Activated B cell treated with CpG ODN at 0.5 μM for 24 hours (primary cell): ENCODE data around the gene COLEC11. TPM values are rescaled to one million over a fixed set of nuclear protein-coding genes. Genes with fewer than 3 reads are reported as not detected.

ENCODE experiments used
- ATAC-seq: fragments of 200-7000 bp; cut with Tn5 transposase; one replicate; pipeline ENCODE4 v1.10.0; 2021; ENCODE audit warnings: low read depth, mild to moderate bottlenecking, moderate library complexity
- CTCF ChIA-PET: fragments of 350-600 bp; sonication (Branson Sonifier 250); formaldehyde crosslinking; loops from one replicate; lab custom pipeline; 2021; ENCODE audit warnings: antibody characterized with exemption; lab: Charles Lee
- POLR2A ChIA-PET: fragments of 350-600 bp; sonication (Branson Sonifier 250); formaldehyde crosslinking; loops from one replicate; lab custom pipeline; 2021; ENCODE audit warnings: antibody characterized with exemption; lab: Charles Lee
- DNase-seq: peaks from one replicate; pipeline ENCODE4 v3.0.0; 2022
- H3K27ac Mint-ChIP-seq: one replicate; pipeline ENCODE4 v1.8.0; 2020; ENCODE audit warnings: mixed read lengths
- H3K27me3 Mint-ChIP-seq: one replicate; pipeline ENCODE4 v1.8.0; 2021; ENCODE audit warnings: mixed read lengths
- H3K36me3 Mint-ChIP-seq: one replicate; pipeline ENCODE4 v1.8.0; 2021; ENCODE audit warnings: low read depth, mixed read lengths
- H3K4me1 Mint-ChIP-seq: one replicate; pipeline ENCODE4 v1.8.0; 2021; ENCODE audit warnings: mixed read lengths
- H3K4me3 Mint-ChIP-seq: one replicate; pipeline ENCODE4 v1.8.0; 2020; ENCODE audit warnings: mild to moderate bottlenecking, mixed read lengths
- H3K9me3 Mint-ChIP-seq: one replicate; pipeline ENCODE4 v1.8.0; 2020; ENCODE audit warnings: mixed read lengths
- intact Hi-C: fragments of 100-400 bp; cut with micrococcal nuclease; formaldehyde crosslinking; loops from one replicate; pipeline ENCODE4 v1.15.1; 2024
- total RNA-seq: library from RNA; stranded (reverse); gene quantifications from 2 replicates; pipeline ENCODE4 v1.2.3, GENCODE V29; 2022
- TF ChIP-seq, protein P1 (sequence below): fragments of 200-600 bp; IDR thresholded peaks from one replicate; pipeline ENCODE4 v1.8.0; 2022; ENCODE audit warnings: antibody characterized with exemption, mild to moderate bottlenecking

The COLEC11 gene
- total RNA-seq, 1 donor from 2014 or later = not detected

DNA sequence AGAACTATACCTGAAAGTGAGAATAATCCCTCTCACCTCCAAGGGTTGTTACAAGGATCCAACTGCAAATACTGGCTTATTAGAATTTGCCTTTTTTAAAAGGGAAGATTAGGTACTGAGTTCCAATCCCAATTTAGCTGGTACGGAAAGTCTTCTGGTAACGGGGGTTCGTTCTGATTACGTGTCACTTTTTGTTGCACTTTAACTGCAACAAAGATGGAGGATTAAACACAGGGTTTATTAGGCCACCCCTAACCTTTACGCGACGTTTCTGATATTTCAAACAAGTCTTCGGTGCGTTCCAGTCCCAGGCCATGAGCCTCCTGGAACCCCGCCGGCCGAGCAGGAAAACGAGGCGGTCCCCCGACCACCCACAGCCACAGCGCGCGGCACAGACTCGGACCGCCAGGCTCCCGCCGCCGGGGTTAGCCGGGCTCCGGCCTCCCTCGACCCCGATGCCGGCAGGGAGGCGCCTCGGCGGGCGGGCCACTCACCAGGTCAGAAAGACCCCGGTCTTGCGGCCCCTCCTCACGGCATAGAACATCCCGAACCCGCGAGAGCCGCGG lies 37.2 kb upstream of the COLEC11 start:
- H3K27me3 Mint-ChIP-seq = no peaks in the 10 kb centered on the region
- peaks cover 64% of the 10 kb centered on the region for H3K36me3 Mint-ChIP-seq
- ATAC-seq (peak; percentile 12), DNase-seq (no peak)
- intact Hi-C loops = loop anchor here (1.0 kb wide), 5 partner anchors 18 to 180 kb away; partner anchors contain the start of genes ADI1, EIPR1 and RPS7
- TF ChIP-seq, protein P1, sequence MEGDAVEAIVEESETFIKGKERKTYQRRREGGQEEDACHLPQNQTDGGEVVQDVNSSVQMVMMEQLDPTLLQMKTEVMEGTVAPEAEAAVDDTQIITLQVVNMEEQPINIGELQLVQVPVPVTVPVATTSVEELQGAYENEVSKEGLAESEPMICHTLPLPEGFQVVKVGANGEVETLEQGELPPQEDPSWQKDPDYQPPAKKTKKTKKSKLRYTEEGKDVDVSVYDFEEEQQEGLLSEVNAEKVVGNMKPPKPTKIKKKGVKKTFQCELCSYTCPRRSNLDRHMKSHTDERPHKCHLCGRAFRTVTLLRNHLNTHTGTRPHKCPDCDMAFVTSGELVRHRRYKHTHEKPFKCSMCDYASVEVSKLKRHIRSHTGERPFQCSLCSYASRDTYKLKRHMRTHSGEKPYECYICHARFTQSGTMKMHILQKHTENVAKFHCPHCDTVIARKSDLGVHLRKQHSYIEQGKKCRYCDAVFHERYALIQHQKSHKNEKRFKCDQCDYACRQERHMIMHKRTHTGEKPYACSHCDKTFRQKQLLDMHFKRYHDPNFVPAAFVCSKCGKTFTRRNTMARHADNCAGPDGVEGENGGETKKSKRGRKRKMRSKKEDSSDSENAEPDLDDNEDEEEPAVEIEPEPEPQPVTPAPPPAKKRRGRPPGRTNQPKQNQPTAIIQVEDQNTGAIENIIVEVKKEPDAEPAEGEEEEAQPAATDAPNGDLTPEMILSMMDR = no peak
- peak overlapping the region; percentile 91 for H3K4me3 Mint-ChIP-seq
- H3K27ac Mint-ChIP-seq = peak overlapping the region; percentile 97
- no peaks in the 10 kb centered on the region for H3K9me3 Mint-ChIP-seq
- POLR2A ChIA-PET = interaction anchor here (0.8 to 4.7 kb wide), 17 partner anchors 12 to 335 kb away, joined by 3 to 128 read pairs (median 4); partner anchors contain the start of genes ADI1, EIPR1, RPS7 and TRAPPC12
- H3K4me1 Mint-ChIP-seq = peaks cover 38% of the 10 kb centered on the region
- CTCF ChIA-PET = no interaction called here

DNA sequence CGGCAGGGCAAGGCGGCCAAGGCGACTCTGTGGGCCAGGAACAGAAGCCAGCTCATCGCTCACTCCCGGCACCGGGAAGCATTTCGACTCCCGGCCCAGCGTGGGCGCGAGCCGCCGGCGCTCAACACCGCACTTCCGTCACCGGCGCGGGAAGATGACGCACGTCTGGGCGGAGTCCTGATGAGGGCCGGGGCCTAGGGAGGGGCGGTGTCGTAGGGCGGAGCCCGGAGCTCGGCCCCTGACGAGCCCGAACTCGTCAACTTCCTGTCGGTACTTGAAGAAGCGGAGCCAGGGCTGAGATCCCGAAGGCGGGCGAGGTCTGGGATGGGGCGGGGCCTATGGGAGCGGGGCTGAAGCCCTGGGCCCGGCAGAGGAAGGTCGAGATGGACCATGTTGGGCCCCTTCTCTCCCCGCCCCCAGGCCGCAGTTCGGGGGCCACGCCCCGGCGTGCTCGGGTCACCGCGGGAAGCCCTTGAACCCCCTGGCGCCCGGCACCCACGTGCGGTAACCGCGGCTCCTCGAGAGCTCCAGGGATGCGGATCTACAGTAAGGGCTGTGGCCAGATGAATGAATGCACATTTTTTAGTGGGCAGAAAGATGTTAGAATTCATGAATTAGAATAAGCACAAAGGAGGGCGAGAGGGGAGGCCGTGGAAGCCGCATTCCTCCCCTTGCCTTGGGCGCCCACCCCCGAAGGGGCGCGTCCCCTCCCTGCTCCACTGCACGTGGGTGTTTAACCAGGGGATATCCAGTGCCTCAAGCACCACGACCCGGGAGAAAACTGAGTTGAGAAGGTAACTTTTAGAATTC lies 36.5 kb upstream of the COLEC11 start, which contains the start of gene RNASEH1:
Gene RNASEH1, minus strand, starts transcription at position 129 of the 810 bp plus-strand sequence. Its CDS starts 73 bp downstream, at position 56.
- no peaks in the 10 kb centered on the region for H3K27me3 Mint-ChIP-seq
- no peaks in the 10 kb centered on the region for H3K9me3 Mint-ChIP-seq
- TF ChIP-seq, protein P1 = no peak
- H3K36me3 Mint-ChIP-seq = peaks cover 60% of the 10 kb centered on the region
- CTCF ChIA-PET = interaction anchor here (0.6 kb wide), 1 partner anchor 18 kb away, joined by 3 read pairs; no protein-coding TSS in a partner anchor
- ATAC-seq = peak; percentile 95
- intact Hi-C loops = loop anchor here (1.0 kb wide), 5 partner anchors 17 to 181 kb away; partner anchors contain the start of genes ADI1, EIPR1 and RPS7
- H3K27ac Mint-ChIP-seq = peak within 1 kb of the TSS; percentile 97
- peaks cover 45% of the 10 kb centered on the region for H3K4me1 Mint-ChIP-seq
- DNase-seq = peak; percentile 99
- POLR2A ChIA-PET = interaction anchor here (0.8 to 4.7 kb wide), 17 partner anchors 13 to 336 kb away, joined by 3 to 128 read pairs (median 4); partner anchors contain the start of genes ADI1, EIPR1, RPS7 and TRAPPC12
- H3K4me3 Mint-ChIP-seq = peak within 1 kb of the TSS; percentile 91

DNA sequence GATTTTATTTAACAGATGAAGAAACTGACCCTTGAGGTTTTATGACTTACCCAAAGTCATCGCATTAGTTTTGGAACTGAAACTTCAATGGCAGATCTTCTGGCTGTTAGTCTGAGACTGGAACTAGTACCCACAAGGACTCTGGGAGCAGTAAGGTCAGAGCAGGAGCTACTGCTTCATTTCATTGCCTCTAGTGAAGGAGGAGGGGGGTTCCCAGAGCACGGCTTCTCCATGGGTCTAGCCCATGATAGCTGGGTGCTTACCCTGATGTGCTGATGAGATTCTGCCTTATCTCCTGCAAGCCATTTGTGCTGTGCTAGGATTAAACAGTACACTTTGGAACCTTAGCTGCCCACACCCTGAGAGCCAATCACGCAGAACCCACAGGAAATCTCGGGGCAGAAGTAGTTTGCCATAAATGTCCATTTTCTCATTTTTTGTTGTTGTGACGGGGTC lies 31.4 kb upstream of the COLEC11 start:
- H3K27me3 Mint-ChIP-seq = no peaks in the 10 kb centered on the region
- H3K4me1 Mint-ChIP-seq = peaks cover 55% of the 10 kb centered on the region
- intact Hi-C loops = loop anchor here (1.0 kb wide), 1 partner anchor 12 kb away; the partner anchor contains the start of gene RPS7
- H3K36me3 Mint-ChIP-seq = peaks cover 20% of the 10 kb centered on the region
- peak overlapping the region; percentile 75 for H3K4me3 Mint-ChIP-seq
- DNase-seq (no peak), ATAC-seq (peak; percentile 41)
- H3K9me3 Mint-ChIP-seq = no peaks in the 10 kb centered on the region
- TF ChIP-seq, protein P1 = no peak
- POLR2A ChIA-PET = interaction anchor here (0.7 to 1.5 kb wide), 8 partner anchors 10 to 45 kb away, joined by 3 to 8 read pairs (median 5); partner anchors contain the start of gene RPS7
- CTCF ChIA-PET = no interaction called here
- H3K27ac Mint-ChIP-seq = peak overlapping the region; percentile 94

DNA sequence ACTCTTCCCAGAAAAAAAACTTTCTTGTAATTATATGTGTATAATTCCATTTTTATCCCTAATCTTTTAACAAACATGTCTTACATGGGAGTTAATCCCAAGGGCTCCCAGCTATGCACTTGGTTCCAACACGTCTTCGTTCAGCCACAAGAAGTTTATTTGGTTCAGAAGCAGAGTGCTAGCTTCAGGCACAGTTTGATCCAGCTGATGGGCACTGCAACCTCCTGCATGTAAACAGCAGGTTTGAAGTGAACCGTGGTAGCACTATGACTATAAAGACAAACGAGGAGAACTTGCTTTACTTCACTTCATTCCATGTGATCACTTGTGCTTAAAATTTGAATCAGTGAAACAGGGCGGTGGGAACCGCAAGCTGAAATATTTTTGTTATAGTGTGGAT lies 29.8 kb upstream of the COLEC11 start:
- peaks cover 10% of the 10 kb centered on the region for H3K36me3 Mint-ChIP-seq
- intact Hi-C loops = no loop called here
- no peak for ATAC-seq
- H3K27ac Mint-ChIP-seq = peak overlapping the region; percentile 94
- TF ChIP-seq, protein P1 = no peak
- ChIA-PET POLR2A (interaction anchor here (1.0 kb wide), 1 partner anchor 45 kb away, joined by 5 read pairs; the partner anchor contains the start of gene ADI1), CTCF (no interaction called here)
- DNase-seq = no peak
- H3K4me1 Mint-ChIP-seq = peaks cover 44% of the 10 kb centered on the region
- H3K4me3 Mint-ChIP-seq = no peak overlapping the region
- no peaks in the 10 kb centered on the region for H3K27me3 Mint-ChIP-seq
- no peaks in the 10 kb centered on the region for H3K9me3 Mint-ChIP-seq
